Fibroblast of skin of right quadriceps (primary cell): ENCODE measurements around the gene CTNND2.
"Not testable (repeated sequence)": the region's sequence is repeated elsewhere in the genome, so short reads cannot be mapped to it uniquely, and the experiment has no call there.

ENCODE experiments used
- DNase-seq: peaks from one replicate; pipeline ENCODE4 v3.0.0-alpha.2; 2013

Gene CTNND2

DNA sequence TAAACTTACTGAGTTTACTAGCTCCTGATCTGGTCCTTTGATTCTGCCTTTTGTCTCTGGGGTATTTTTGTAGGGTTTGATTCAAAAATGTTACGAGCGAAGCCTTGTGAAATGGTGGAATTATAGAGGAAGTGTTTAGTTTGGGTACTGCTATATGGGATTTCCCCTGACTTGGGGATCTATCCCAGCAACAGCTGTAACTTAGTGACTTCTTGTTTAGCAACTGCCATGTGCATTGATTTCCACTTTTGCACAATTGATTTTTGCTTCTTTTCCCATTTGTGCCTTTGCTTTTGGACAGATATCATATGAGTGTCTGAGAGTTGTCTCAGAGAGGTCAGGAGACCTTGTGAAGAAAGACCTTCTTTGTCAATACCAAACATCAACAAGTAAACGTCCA, 894.7 kb downstream of the CTNND2 start:
- no peak for DNase-seq

GRCh38 chr5:11007269-11007870, 896.9 kb downstream of the CTNND2 start:
- DNase-seq: no peak

DNA sequence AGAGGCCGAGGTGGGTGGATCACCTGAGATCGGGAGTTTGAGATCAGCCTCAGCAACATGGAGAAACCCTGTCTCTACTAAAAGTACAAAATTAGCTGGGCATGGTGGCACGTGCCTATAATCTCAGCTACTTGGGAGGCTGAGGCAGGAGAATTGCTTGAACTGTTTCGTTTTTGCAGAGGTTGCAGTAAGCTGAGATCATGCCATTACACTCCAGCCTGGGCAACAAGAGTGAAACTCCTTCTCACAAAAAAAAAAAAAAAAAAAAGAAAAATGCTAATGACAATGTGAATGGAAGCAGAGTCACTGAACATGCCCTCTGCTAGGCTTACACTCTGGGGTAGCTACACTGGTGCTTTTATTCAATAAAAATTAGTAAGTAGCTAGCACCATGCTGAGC, 899.7 kb downstream of the CTNND2 start:
- not testable (repeated sequence) for DNase-seq

DNA sequence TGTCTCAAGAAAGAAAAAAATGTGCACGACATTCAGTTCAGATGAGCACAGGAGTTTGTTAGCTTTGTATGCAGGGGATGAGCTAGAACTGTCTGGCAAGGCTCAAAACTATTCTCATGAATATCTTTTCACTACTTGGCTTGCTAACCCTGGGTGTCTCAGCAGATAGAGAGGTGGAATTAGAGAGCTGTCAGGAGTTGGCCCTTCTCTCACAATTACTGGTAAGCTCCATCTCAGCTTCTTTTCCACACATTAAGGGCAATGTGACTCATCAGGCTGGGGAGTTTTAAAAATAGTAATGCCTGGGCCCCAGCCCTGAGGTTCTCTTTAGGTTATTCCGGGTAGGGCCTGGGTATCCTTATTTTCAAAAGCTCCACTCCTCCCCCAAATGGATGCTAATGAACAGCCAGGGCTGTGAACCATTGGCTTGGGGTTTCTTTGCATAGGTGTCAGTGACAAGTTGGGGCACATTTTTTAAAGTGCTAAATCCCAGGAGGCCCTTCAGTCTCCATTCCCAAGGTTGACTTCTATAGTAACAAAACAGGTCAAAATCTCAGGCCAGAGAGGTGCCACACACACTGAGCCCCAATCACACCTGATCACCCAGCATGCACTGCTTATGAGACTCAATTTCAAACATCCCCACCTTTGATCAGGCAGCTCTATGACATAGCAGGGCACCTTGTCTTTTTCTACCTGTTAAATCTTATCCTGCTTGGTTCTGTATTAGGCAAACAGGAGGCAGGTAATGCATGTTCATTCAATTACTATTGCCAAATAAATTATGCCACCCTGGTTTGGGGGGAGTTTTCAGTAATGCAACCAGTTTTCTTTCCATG, 903.5 kb downstream of the CTNND2 start:
- no peak for DNase-seq

DNA sequence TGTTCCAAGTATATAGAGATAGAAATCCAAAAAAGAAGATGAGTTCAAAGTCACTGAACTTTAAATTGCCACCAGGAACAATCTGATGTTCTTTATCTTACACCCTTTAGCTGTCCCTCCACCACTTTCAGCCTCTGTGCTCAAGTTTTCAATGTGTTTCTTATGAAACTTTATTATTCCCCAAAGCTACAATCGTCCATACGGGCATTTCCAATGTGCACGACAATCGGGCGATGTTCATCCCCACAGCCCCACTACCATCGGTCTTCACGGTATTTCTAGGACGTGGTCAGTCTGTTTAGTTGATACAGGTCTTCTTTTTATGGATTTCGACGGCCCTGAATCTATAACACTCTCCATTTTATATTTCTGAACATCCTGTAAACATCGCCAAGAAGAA, 904.5 kb downstream of the CTNND2 start:
- DNase-seq: no peak

- DNase-seq: no peak
Measured at GRCh38 chr5:10995891-10996290, 908.4 kb downstream of the CTNND2 start.

GRCh38 chr5:10994091-10994986, 909.9 kb downstream of the CTNND2 start:
- no peak for DNase-seq

DNA sequence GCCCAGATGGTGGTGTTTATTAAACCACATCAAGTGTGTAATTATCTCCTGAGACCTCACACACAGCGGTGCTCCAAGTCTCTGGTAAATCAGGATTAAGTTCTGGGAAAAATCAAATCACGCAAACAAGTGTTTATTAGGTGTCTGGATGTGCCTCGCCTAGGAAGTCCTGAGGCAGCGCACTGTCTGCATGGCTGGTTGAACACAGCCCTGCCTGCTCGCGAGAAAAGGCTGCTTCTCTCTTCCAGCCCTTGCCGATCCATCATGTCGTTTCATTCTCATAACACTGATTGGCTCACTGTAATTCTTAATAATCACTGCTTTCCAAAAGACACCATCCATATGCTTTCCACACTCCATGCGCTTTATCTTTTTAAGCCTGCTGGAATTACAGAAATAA, 913.6 kb downstream of the CTNND2 start:
- DNase-seq: no peak

DNA sequence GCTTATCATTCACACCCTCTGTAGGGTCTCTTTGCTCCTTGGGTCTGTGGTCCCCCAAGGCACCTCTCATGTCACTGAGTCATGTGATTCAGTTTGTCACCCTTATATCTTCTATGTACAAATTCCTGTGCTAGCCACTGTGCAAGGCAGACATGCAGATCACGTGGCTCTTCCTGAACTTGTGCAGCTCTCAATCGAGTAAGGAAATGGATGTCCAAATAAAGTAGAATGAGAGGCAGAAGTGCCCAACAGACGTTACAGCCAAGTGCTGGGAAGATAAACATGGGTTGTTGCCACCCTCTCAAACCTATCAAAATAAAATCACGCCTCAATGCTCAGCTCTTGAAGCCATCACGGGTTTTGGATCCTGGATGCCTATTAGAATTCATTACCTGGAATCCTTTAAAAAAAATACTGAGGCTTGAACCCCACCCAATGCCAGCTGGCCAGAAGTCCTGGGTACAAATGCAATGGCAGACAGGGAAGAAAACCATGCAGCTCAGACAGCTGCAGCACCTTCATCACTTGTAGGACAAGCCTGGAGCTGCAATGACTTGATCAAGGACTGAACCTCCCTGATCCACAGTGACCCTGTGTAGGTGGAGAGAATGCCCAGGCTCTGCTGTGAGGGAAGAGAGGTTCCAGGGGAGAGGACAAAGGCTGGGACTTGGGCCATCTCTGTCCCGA, 914.5 kb downstream of the CTNND2 start:
- no peak for DNase-seq

DNA sequence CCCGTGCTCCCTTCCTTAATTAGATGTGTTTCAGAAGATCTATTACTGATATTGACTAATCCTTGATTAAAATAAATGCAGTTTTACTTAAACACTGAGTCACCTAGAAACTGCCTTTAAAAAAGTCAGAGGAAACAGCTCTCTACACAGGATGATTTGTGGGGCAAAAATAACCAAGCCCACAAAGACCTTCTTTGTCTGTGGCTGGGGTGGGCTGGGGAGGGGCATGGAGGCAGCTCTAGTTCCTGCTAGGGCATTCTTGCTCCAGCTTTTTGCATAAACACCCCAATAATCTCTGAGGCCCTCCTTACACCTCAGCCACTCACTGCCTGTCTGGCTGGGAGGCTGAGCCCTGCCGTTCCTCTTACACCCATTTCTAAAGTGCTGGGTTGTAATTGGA, 915.6 kb downstream of the CTNND2 start:
- DNase-seq: no peak

- peak; percentile 5 for DNase-seq
Measured at GRCh38 chr5:10987925-10988504, 916.2 kb downstream of the CTNND2 start.

DNA sequence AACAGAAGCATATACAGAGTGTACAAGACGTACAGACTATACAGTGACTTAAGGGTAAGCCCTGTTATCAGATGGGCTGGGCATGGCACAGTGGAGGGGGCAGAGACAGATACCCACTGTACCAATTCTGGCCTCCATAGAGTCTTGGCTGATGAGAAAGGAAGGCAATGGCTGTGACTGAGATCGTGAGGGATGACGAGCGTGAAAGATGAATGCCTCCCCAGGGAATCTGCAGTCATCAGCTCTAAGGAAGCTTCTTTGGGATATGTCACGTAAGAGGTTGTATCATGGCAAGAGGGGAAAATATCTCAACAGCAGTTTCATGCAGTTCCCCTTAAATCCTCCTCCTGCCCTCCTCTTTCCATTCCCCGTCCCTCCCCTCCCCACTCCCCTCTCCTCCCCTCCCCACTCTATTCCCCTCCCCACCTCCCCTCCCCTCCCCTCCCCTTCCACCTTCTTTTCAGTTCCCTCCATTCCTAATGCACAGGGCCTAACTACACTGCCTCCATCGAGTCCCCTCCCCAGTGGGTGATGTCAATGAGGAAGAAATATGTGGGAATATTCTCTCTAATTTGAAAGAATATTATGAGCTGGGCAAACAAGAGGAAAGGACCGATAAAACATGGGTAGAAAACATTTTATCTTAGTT, 916.8 kb downstream of the CTNND2 start:
- no peak for DNase-seq

- no peak for DNase-seq
Measured at GRCh38 chr5:10985721-10986110, 918.5 kb downstream of the CTNND2 start.

- DNase-seq: no peak
Measured at GRCh38 chr5:10985091-10985720, 919.0 kb downstream of the CTNND2 start.

GRCh38 chr5:10984021-10984715, 920.1 kb downstream of the CTNND2 start:
- no peak for DNase-seq

GRCh38 chr5:10982626-10983025, 921.6 kb downstream of the CTNND2 start:
- no peak for DNase-seq

DNA sequence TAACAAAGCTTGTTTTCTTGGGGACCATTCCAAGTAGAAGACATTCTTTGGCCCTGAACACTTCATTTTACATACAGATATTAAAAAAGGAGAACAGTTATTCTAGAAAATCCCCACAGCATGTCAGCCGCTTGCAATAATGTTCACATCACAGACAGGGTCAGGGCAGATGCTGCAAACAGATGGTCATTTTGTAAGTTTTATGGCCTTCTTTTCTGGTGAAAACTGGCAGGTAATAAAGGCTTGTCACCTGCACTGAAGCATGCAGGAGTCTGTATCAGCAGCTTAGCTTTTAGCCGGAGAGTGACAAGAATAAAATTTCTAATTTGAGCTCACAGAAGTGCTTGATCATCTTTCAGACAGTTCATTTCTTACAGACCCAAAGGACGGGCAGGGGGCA, 922.3 kb downstream of the CTNND2 start:
- no peak for DNase-seq

DNA sequence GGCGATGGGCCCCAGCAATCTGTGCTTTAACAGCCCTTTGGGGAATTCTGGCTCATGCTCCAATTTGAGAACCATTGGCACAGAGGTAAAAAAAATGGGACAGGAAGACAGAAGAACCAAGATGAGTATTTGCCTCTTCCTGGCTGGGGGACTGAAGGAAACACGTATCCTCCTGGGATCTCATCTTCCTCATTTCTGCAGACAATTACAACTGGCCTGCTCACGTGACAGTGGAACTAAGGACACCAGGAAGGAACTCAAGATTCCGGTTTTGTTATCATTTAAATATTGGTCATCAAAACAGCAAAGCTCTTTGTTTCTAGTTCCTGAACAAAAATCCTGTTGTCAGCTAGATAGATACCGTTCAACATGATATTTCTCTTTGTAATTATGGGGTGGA, 927.2 kb downstream of the CTNND2 start:
- no peak for DNase-seq

- peak; percentile 5 for DNase-seq
Measured at GRCh38 chr5:10975945-10976344, 928.3 kb downstream of the CTNND2 start.

DNA sequence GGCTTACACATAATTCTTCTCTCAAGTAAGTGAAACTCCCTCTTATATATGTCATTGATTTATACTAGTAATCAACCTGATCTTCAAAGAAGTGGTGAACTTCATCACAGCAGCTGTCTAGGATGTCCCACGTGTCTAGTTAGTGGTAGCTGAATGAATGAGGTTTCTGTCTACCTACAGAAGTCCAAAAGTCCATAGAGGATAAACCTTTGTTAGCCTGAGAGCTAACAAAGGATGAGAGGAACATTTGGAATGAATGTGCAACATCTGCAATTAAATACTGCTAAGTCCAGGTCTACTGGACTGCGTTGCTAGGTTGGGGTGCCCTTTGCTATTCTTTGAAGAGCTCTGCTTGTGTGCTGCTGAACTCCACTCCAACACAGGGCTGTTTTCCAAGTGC, 929.4 kb downstream of the CTNND2 start:
- no peak for DNase-seq

DNA sequence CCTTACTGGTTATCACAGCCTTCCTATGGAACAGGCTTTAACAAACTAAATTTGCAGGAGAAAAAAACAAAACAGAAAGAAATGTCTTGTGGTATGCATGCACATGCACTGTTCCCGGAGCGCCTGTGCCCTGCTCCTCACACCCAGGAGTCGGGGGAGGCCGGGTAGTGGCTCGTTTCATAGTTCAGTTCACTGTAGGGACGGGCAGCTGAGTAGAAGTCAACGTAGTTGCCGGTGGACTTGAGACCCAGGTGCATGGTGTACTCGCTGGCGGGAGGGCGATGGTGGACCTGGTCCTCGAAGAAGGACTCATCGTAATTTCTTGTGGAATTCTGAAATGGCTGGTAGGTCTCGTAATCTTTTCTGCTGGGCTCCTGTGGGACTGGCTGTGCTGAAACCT, 930.9 kb downstream of the CTNND2 start:
- DNase-seq: no peak
